PC-9 (cell line): ENCODE measurements around the gene ADGRE1. TPM values are rescaled to one million over a fixed set of nuclear protein-coding genes. Genes with fewer than 3 reads are reported as not detected.

Experiments used
- BruUV-seq: library from RNA; stranded (reverse); fragments of 400-500 nt; replicated peaks from 2 replicates; lab custom pipeline; 2021; lab: Mats Ljungman, UMichigan
- CTCF ChIA-PET: fragments of 300-600 bp; sonication (Branson Sonifier 250); formaldehyde crosslinking; loops from one replicate; lab custom pipeline; 2022; ENCODE audit warnings: antibody characterized with exemption; lab: Charles Lee
- POLR2A ChIA-PET: fragments of 300-600 bp; sonication (Branson Sonifier 250); formaldehyde crosslinking; loops from one replicate; lab custom pipeline; 2022; ENCODE audit warnings: antibody characterized with exemption; ENCODE audit not compliant: unreplicated experiment; lab: Charles Lee
- DNase-seq, 2 experiments: peaks; one replicate each; pipeline versions ENCODE4 v3.0.0 to v3.0.0-alpha.2; 2015 to 2022; ENCODE audit warnings: mixed read lengths in 1 of 2
- H2AFZ ChIP-seq: fragments of 200-600 bp; sonication (generic); 2 replicates; pipeline ENCODE4 v1.8.1; 2017; ENCODE audit warnings: antibody characterized with exemption
- H3F3A ChIP-seq: fragments of 200-600 bp; sonication (generic); 2 replicates; pipeline ENCODE4 v1.8.1; 2017; ENCODE audit warnings: antibody characterized with exemption, mild to moderate bottlenecking, low read depth; ENCODE audit not compliant: insufficient read depth
- H3K27ac ChIP-seq: fragments of 200-600 bp; sonication (generic); 2 replicates; pipeline ENCODE4 v1.6.1; 2016; ENCODE audit warnings: mixed run types
- H3K27me3 ChIP-seq: fragments of 200-600 bp; sonication (generic); 2 replicates; pipeline ENCODE4 v1.6.1; 2016; ENCODE audit warnings: low read depth, mixed run types; ENCODE audit not compliant: insufficient read depth
- H3K36me3 ChIP-seq: fragments of 200-600 bp; sonication (generic); 2 replicates; pipeline ENCODE4 v1.6.1; 2016; ENCODE audit warnings: low read depth, mixed run types
- H3K4me1 ChIP-seq: fragments of 200-600 bp; sonication (generic); replicated peaks from 2 replicates; pipeline ENCODE4 v1.6.1; 2016; ENCODE audit warnings: mixed run types; ENCODE audit not compliant: insufficient read depth
- H3K4me2 ChIP-seq: fragments of 200-600 bp; sonication (generic); 2 replicates; pipeline ENCODE4 v1.6.1; 2017; ENCODE audit warnings: mixed run types
- H3K4me3 ChIP-seq: fragments of 200-600 bp; sonication (generic); 2 replicates; pipeline ENCODE4 v1.6.1; 2016; ENCODE audit warnings: mixed run types
- H3K79me2 ChIP-seq: fragments of 200-600 bp; sonication (generic); 2 replicates; pipeline ENCODE4 v1.6.1; 2017; ENCODE audit warnings: low read depth, mixed run types
- H3K9me2 ChIP-seq: fragments of 200-600 bp; sonication (generic); 2 replicates; pipeline ENCODE4 v1.8.1; 2017; ENCODE audit warnings: mild to moderate bottlenecking; ENCODE audit not compliant: insufficient read depth
- H3K9me3 ChIP-seq: fragments of 200-600 bp; sonication (generic); 2 replicates; pipeline ENCODE4 v1.8.1; 2016; ENCODE audit warnings: low read depth; ENCODE audit not compliant: insufficient read depth
- H4K20me1 ChIP-seq: fragments of 200-600 bp; sonication (generic); 2 replicates; pipeline ENCODE4 v1.8.1; 2017; ENCODE audit not compliant: insufficient read depth
- EZH2 ChIP-seq: fragments of 200-600 bp; sonication (generic); IDR thresholded peaks from 2 replicates; pipeline ENCODE4 v1.8.0; 2017; ENCODE audit warnings: antibody characterized with exemption, low read depth
- intact Hi-C: fragments of 100-400 bp; cut with micrococcal nuclease; formaldehyde crosslinking; loops from one replicate; pipeline ENCODE4 v1.10.0; 2022; ENCODE audit not compliant: unreplicated experiment
- total RNA-seq: library from RNA; stranded (reverse); gene quantifications from 2 replicates; pipeline ENCODE4 v1.2.3, GENCODE V29; 2021
- TF ChIP-seq, protein P1 (sequence below): fragments of 200-600 bp; sonication (generic); conservative IDR thresholded peaks from 2 replicates; pipeline ENCODE4 v1.6.1; 2017; ENCODE audit warnings: mixed run types, antibody characterized with exemption, mild to moderate bottlenecking, moderate library complexity

The ADGRE1 gene
- total RNA-seq, 1 experiment from 2014 or later: not detected

GRCh38 chr19:6911523-6911922 is 24.1 kb downstream of the ADGRE1 start:
- 0 out of 2 replicates have a peak, but pooled peaks cover 4% of the 10 kb centered on the region for H3K9me3 ChIP-seq
- intact Hi-C loops: no loop called here
- no peak overlapping the region for H2AFZ ChIP-seq
- no peaks in the 10 kb centered on the region for H3K79me2 ChIP-seq
- no peaks in the 10 kb centered on the region for H3K4me1 ChIP-seq
- H3K27me3 ChIP-seq: peaks cover 11% of the 10 kb centered on the region; the same call in 1 of the 2 replicates
- no peaks in the 10 kb centered on the region for H3K36me3 ChIP-seq
- no peaks in the 10 kb centered on the region for H4K20me1 ChIP-seq
- H3F3A ChIP-seq: no peaks in the 10 kb centered on the region
- DNase-seq: no peak
- H3K4me2 ChIP-seq: no peak overlapping the region
- no peak overlapping the region for H3K4me3 ChIP-seq
- ChIA-PET POLR2A (no interaction called here), CTCF (no interaction called here)
- no TSS peak for BruUV-seq
- H3K27ac ChIP-seq: no peak overlapping the region
- TF ChIP-seq EZH2: no peak
- TF ChIP-seq, protein P1, sequence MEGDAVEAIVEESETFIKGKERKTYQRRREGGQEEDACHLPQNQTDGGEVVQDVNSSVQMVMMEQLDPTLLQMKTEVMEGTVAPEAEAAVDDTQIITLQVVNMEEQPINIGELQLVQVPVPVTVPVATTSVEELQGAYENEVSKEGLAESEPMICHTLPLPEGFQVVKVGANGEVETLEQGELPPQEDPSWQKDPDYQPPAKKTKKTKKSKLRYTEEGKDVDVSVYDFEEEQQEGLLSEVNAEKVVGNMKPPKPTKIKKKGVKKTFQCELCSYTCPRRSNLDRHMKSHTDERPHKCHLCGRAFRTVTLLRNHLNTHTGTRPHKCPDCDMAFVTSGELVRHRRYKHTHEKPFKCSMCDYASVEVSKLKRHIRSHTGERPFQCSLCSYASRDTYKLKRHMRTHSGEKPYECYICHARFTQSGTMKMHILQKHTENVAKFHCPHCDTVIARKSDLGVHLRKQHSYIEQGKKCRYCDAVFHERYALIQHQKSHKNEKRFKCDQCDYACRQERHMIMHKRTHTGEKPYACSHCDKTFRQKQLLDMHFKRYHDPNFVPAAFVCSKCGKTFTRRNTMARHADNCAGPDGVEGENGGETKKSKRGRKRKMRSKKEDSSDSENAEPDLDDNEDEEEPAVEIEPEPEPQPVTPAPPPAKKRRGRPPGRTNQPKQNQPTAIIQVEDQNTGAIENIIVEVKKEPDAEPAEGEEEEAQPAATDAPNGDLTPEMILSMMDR: no peak
- H3K9me2 ChIP-seq: no peaks in the 10 kb centered on the region

DNA sequence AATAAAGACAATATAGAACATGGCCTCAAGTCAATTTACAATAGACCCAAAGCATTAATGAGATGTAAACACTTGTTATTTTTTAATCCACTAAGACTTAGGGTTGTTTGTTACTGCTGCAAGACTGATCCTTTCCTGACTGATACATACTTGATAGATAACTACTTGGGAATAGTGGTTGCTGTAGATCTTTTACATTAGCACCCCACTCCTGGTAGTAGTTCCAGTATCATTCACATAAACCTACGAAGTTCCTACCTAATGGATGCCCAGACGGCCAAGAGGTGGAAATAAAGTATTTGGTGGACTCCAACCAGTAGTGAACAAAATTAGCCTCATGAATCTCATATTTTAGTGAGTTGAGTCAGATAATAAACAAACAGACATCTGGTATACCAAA is 26.9 kb downstream of the ADGRE1 start:
- H3K36me3 ChIP-seq: no peaks in the 10 kb centered on the region
- no TSS peak for BruUV-seq
- no peak overlapping the region for H3K27ac ChIP-seq
- ChIA-PET CTCF (no interaction called here), POLR2A (no interaction called here)
- H4K20me1 ChIP-seq: no peaks in the 10 kb centered on the region
- no peak overlapping the region for H2AFZ ChIP-seq
- intact Hi-C loops: no loop called here
- H3K4me2 ChIP-seq: no peak overlapping the region
- 0 out of 2 replicates have a peak, but pooled peaks cover 4% of the 10 kb centered on the region for H3K27me3 ChIP-seq
- DNase-seq: no peak
- no peaks in the 10 kb centered on the region for H3K4me1 ChIP-seq
- no peak overlapping the region for H3K4me3 ChIP-seq
- TF ChIP-seq, protein P1: no peak
- no peak for TF ChIP-seq EZH2
- H3K79me2 ChIP-seq: no peaks in the 10 kb centered on the region
- no peaks in the 10 kb centered on the region for H3K9me2 ChIP-seq
- no peaks in the 10 kb centered on the region for H3F3A ChIP-seq
- H3K9me3 ChIP-seq: 0 out of 2 replicates have a peak, but pooled peaks cover 4% of the 10 kb centered on the region

GRCh38 chr19:6916952-6917351 is 29.6 kb downstream of the ADGRE1 start:
- Histone ChIP-seq H3K4me2 (no peak overlapping the region), H3K27ac (no peak overlapping the region), H3K36me3 (no peaks in the 10 kb centered on the region), H3K4me1 (no peaks in the 10 kb centered on the region), H3K27me3 (peaks cover 23% of the 10 kb centered on the region; the same call in 1 of the 2 replicates), H3K9me2 (no peaks in the 10 kb centered on the region), H3K4me3 (no peak overlapping the region), H3K9me3 (0 out of 2 replicates have a peak, but pooled peaks cover 4% of the 10 kb centered on the region), H3F3A (no peaks in the 10 kb centered on the region), H4K20me1 (no peaks in the 10 kb centered on the region), H3K79me2 (no peaks in the 10 kb centered on the region), H2AFZ (no peak overlapping the region)
- DNase-seq: no peak
- CTCF ChIA-PET: no interaction called here
- no TSS peak for BruUV-seq
- TF ChIP-seq EZH2: no peak
- TF ChIP-seq, protein P1: no peak
- intact Hi-C loops: no loop called here
- POLR2A ChIA-PET: no interaction called here
